ENCODE results near the gene ABCC5. TPM values are rescaled to one million over a fixed set of nuclear protein-coding genes. Genes with fewer than 3 reads are reported as not detected.

The ABCC5 gene
- total RNA-seq, 1 donor from 2014 or later: 49.4 TPM

- Histone ChIP-seq H3K9me3 (replicated peaks) (no peaks in the 10 kb centered on the region), H3K4me1 (no peaks in the 10 kb centered on the region), H3K27me3 (ENCODE audit: low read depth) (no peaks in the 10 kb centered on the region), H3K36me3 (peaks cover 59% of the 10 kb centered on the region), H3K4me3 (no peak overlapping the region), H3K27ac (replicated peaks) (no peak overlapping the region)
- TF ChIP-seq, protein P1, sequence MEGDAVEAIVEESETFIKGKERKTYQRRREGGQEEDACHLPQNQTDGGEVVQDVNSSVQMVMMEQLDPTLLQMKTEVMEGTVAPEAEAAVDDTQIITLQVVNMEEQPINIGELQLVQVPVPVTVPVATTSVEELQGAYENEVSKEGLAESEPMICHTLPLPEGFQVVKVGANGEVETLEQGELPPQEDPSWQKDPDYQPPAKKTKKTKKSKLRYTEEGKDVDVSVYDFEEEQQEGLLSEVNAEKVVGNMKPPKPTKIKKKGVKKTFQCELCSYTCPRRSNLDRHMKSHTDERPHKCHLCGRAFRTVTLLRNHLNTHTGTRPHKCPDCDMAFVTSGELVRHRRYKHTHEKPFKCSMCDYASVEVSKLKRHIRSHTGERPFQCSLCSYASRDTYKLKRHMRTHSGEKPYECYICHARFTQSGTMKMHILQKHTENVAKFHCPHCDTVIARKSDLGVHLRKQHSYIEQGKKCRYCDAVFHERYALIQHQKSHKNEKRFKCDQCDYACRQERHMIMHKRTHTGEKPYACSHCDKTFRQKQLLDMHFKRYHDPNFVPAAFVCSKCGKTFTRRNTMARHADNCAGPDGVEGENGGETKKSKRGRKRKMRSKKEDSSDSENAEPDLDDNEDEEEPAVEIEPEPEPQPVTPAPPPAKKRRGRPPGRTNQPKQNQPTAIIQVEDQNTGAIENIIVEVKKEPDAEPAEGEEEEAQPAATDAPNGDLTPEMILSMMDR (IDR thresholded peaks at IDR 0.05; ENCODE audit: borderline replicate concordance): no peak
- intact Hi-C loops (cut with micrococcal nuclease): no loop called here
- no peak for DNase-seq
These were observed 29.4 kb downstream of the ABCC5 start for GRCh38 chr3:183988216-183988790.

GRCh38 chr3:183987000-183987600, 30.6 kb downstream of the ABCC5 start:
- Histone ChIP-seq H3K27ac (replicated peaks) (no peak overlapping the region), H3K4me1 (no peaks in the 10 kb centered on the region), H3K27me3 (ENCODE audit: low read depth) (no peaks in the 10 kb centered on the region), H3K36me3 (peaks cover 71% of the 10 kb centered on the region), H3K9me3 (replicated peaks) (no peaks in the 10 kb centered on the region), H3K4me3 (no peak overlapping the region)
- intact Hi-C loops (cut with micrococcal nuclease): no loop called here
- TF ChIP-seq, protein P1 (IDR thresholded peaks at IDR 0.05; ENCODE audit: borderline replicate concordance): no peak
- no peak for DNase-seq

DNA sequence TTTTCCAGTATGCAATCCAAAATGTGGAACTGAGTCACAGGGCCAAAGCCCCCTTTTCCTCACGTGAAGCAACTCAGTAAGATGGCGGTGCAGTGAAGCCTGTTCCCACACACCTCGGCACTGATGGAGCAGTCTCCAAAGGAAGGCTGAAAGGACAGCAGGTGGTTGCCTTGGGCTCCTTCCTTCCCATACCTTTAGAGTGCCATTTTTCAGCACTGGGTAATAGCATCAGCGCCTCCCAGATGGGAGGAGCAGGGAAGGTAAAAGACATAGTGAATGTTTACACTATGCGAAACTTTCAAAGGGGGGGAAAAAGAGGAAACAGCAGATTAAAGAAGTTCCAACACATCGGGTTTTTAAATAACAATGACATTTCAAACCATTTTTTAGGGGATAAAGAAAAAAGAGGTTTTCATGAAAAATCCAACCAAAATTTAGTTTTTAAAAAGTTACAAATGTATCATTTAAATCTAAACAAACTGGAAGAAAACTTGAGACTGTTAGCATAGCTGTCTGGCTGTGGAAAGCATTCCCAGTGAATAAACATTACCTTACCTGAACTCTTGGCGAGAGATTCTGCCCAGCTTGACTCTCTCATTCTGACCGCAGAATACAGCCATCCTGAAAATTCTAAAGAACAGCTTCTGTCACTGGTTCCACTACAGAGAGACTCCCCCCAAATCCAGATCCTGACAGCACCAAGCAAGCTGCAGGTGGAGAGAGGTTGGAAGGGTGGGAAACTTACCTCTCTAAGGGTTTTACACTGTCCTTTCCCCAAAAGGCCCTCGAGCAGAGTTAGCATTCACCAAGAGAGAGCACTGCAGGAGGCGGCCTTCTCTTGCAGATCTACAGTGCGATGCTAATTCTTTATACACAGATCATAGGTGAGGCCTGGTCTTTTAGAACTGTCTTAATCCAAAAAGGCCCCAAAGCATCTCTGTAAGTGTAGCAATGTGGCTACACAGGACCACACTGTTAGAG, 32.6 kb downstream of the ABCC5 start:
- no peak for DNase-seq
- Histone ChIP-seq H3K9me3 (replicated peaks) (no peaks in the 10 kb centered on the region), H3K27me3 (ENCODE audit: low read depth) (no peaks in the 10 kb centered on the region), H3K4me1 (no peaks in the 10 kb centered on the region), H3K27ac (replicated peaks) (no peak overlapping the region), H3K36me3 (peaks cover 90% of the 10 kb centered on the region), H3K4me3 (no peak overlapping the region)
- intact Hi-C loops (cut with micrococcal nuclease): no loop called here
- TF ChIP-seq, protein P1 (IDR thresholded peaks at IDR 0.05; ENCODE audit: borderline replicate concordance): no peak

DNA sequence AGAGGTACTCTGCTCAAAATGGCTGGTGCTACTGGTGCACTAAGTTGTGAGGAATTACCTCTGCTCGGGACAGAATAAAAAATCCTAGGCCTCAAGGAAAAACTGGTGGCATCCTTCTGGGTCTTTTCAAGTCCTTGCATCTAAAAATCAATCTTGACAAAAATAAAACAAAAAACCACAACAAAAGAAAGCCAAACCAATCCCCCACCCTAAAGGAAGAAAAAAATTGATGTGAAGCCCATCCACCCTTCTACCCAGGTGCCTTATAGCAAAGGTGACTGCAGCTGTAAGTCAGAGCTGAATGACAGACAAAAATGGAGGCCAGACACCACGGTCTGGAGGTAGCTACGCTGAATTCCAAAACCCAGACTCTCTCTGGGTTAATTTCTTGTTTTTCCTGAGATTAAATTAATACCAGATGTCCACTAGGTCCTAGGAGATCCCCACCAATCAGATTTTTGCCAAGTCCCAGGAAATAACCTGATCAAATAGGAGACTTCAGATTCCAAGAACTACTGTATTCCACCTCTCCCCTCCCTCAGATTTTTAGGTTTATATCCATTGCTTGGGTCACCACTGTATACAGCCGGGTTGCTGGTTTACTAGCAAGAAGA, 33.5 kb downstream of the ABCC5 start:
- Histone ChIP-seq H3K4me1 (no peaks in the 10 kb centered on the region), H3K27me3 (ENCODE audit: low read depth) (no peaks in the 10 kb centered on the region), H3K36me3 (peaks cover 97% of the 10 kb centered on the region), H3K27ac (replicated peaks) (no peak overlapping the region), H3K4me3 (no peak overlapping the region), H3K9me3 (replicated peaks) (no peaks in the 10 kb centered on the region)
- TF ChIP-seq, protein P1 (IDR thresholded peaks at IDR 0.05; ENCODE audit: borderline replicate concordance): no peak
- DNase-seq: no peak
- intact Hi-C loops (cut with micrococcal nuclease): no loop called here

GRCh38 chr3:183981990-183982644, 35.6 kb downstream of the ABCC5 start:
- intact Hi-C loops (cut with micrococcal nuclease): no loop called here
- Histone ChIP-seq H3K4me1 (no peaks in the 10 kb centered on the region), H3K27ac (replicated peaks) (no peak overlapping the region), H3K9me3 (replicated peaks) (no peaks in the 10 kb centered on the region), H3K36me3 (peaks cover 97% of the 10 kb centered on the region), H3K4me3 (no peak overlapping the region), H3K27me3 (ENCODE audit: low read depth) (no peaks in the 10 kb centered on the region)
- TF ChIP-seq, protein P1 (IDR thresholded peaks at IDR 0.05; ENCODE audit: borderline replicate concordance): no peak
- no peak for DNase-seq

Data from left ventricle myocardium inferior (tissue), 1 donor.